Keratinocyte (primary cell): ENCODE measurements around the gene POLR1C.
"Not testable (repeated sequence)": the region's sequence is repeated elsewhere in the genome, so short reads cannot be mapped to it uniquely, and the experiment has no call there.

ENCODE experiments used
- CTCF ChIP-seq, 3 experiments: IDR thresholded peaks in 1 of 3; conservative IDR thresholded peaks in 1 of 3; optimal IDR thresholded peaks in 1 of 3; 2 replicates in 2 of 3; 3 replicates in 1 of 3; pipeline versions ENCODE3 to v1.5.1; 2011; ENCODE audit warnings: low read length in 3 of 3, mild to moderate bottlenecking in 3 of 3, moderate library complexity in 2 of 3, control low read depth in 1 of 3, inconsistent platforms in 1 of 3; ENCODE audit not compliant: insufficient read depth in 2 of 3; ENCODE audit errors: extremely low read depth in 1 of 3
- EZH2 ChIP-seq: IDR thresholded peaks from one replicate; pipeline ENCODE4 v1.6.1; 2012; ENCODE audit warnings: inconsistent platforms, mild to moderate bottlenecking, low read length, moderate library complexity

DNA sequence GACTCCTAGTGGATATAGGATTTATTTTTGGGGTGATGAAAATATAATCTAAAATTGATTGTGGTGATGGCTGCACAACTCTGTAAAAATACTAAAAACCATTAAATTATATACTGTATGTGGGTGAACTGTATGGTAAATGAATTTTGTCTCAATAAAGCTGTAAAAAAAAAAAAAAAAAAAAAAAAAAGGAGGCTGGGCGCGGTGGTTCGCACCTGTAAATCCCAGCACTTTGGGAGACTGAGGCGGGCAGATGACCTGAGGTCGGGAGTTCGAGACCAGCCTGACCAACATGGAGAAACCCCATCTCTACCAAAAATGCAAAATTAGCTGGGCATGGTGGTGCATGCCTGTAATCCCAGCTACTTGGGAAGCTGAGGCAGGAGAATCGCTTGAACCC, 40.7 kb downstream of the POLR1C start:
- TF ChIP-seq CTCF (optimal IDR thresholded peaks at IDR 0.05 in 1 of 3, IDR thresholded peaks at IDR 0.05 in 1 of 3, conservative IDR thresholded peaks at IDR 0.05 in 1 of 3; ENCODE audit: extremely low read depth in 1 of 3, insufficient read depth in 2 of 3, low read length in 3 of 3); EZH2: not testable (repeated sequence)
